LHCN-M2 (cell line): Measurements from ENCODE around the gene GRK3. TPM values are rescaled to one million over a fixed set of nuclear protein-coding genes. Genes with fewer than 3 reads are reported as not detected.
"Not testable (repeated sequence)": the region's sequence is repeated elsewhere in the genome, so short reads cannot be mapped to it uniquely, and the experiment has no call there.

Experiments
- DNase-seq: peaks from one replicate; pipeline ENCODE4 v3.0.0-alpha.2; 2012; ENCODE audit warnings: low read depth
- total RNA-seq: library from RNA; depleted of rRNA; stranded (reverse); fragments of >200 nt; gene quantifications from 2 replicates; pipeline ENCODE4 v1.2.3, GENCODE V29; 2014

Gene GRK3
- total RNA-seq, 1 experiment from 2014 or later: 3.2 TPM

- no peak for DNase-seq
These were observed 13.1 kb upstream of the GRK3 start for GRCh38 chr22:25551396-25551795.

- DNase-seq: peak; percentile 78
These were observed 12.1 kb upstream of the GRK3 start for GRCh38 chr22:25552405-25552804.

- no peak for DNase-seq
These were observed 11.3 kb upstream of the GRK3 start for GRCh38 chr22:25553131-25553530.

GRCh38 chr22:25554238-25554671, 10.2 kb upstream of the GRK3 start:
- DNase-seq: no peak

- DNase-seq: no peak
These were observed 9.8 kb upstream of the GRK3 start for GRCh38 chr22:25554689-25555088.

GRCh38 chr22:25555586-25555985, 8.9 kb upstream of the GRK3 start:
- no peak for DNase-seq

GRCh38 chr22:25557218-25557617, 7.3 kb upstream of the GRK3 start:
- DNase-seq: no peak

- no peak for DNase-seq
These were observed 6.1 kb upstream of the GRK3 start for GRCh38 chr22:25558341-25558740.

GRCh38 chr22:25559910-25560309, 4.6 kb upstream of the GRK3 start:
- not testable (repeated sequence) for DNase-seq

- not testable (repeated sequence) for DNase-seq
These were observed 3.3 kb upstream of the GRK3 start for GRCh38 chr22:25561182-25561581.

- not testable (repeated sequence) for DNase-seq
These were observed 2.5 kb upstream of the GRK3 start for GRCh38 chr22:25561927-25562326.

- DNase-seq: not testable (repeated sequence)
These were observed 1.3 kb upstream of the GRK3 start for GRCh38 chr22:25562966-25563760.

GRCh38 chr22:25563761-25564319, 635 bp upstream of the GRK3 start:
- DNase-seq: no peak

GRCh38 chr22:25564979-25565677, 653 bp downstream of the GRK3 start:
- no peak for DNase-seq

GRCh38 chr22:25566186-25566897, 1.9 kb downstream of the GRK3 start:
- no peak for DNase-seq

GRCh38 chr22:25566898-25567235, 2.4 kb downstream of the GRK3 start:
- no peak for DNase-seq

GRCh38 chr22:25567251-25567675, 2.8 kb downstream of the GRK3 start:
- DNase-seq: no peak

- DNase-seq: not testable (repeated sequence)
These were observed 3.6 kb downstream of the GRK3 start for GRCh38 chr22:25568066-25568465.

- DNase-seq: no peak
These were observed 4.9 kb downstream of the GRK3 start for GRCh38 chr22:25569361-25569760.

- no peak for DNase-seq
These were observed 5.5 kb downstream of the GRK3 start for GRCh38 chr22:25569983-25570382.

- no peak for DNase-seq
These were observed 6.0 kb downstream of the GRK3 start for GRCh38 chr22:25570486-25570885.
